ENCODE results near the gene SSTR3. TPM values are rescaled to one million over a fixed set of nuclear protein-coding genes. Genes with fewer than 3 reads are reported as not detected.

Gene SSTR3
- total and polyA plus RNA-seq, 10 of the 15 experiments (the other 5 are each of a cell fraction or from before 2014, with no cell fraction given) = 0.03 to 4.5 (median 2.4) TPM

GRCh38 chr22:37229012-37229804, 16.9 kb upstream of the SSTR3 start:
- Histone ChIP-seq H3K9me3 (replicated peaks; ENCODE audit: control insufficient read depth, insufficient read depth, low read length) (no peaks in the 10 kb centered on the region), H3K9ac (ENCODE audit: control insufficient read depth, insufficient read depth, low read length) (peak overlapping the region; percentile 93), H3K4me2 (ENCODE audit: control insufficient read depth, insufficient read depth) (peak overlapping the region; percentile 83), H3K27ac (ENCODE audit: control insufficient read depth, insufficient read depth) (peak overlapping the region; percentile 100), H3K79me2 (ENCODE audit: control insufficient read depth, insufficient read depth, low read length) (peaks cover 38% of the 10 kb centered on the region), H3K4me3 (peak overlapping the region; percentile 60; the same call in 1 of the 2 replicates), H4K20me1 (ENCODE audit: control insufficient read depth, insufficient read depth) (peaks cover 3% of the 10 kb centered on the region; the same call in 1 of the 2 replicates), H2AFZ (ENCODE audit: control insufficient read depth, low read depth, low read length) (no peak overlapping the region), H3K36me3 (ENCODE audit: control insufficient read depth in 2 of 2, insufficient read depth in 2 of 2, low read length in 1 of 2) (peaks cover 37 to 67% of the 10 kb centered on the region in 2 experiments), H3K27me3 (replicated peaks in 1 of 2; ENCODE audit: control insufficient read depth in 2 of 2, insufficient read depth in 2 of 2, low read length in 1 of 2) (no peaks in the 10 kb centered on the region), H3K4me1 (ENCODE audit: control insufficient read depth, insufficient read depth, low read length) (peaks cover 70% of the 10 kb centered on the region)
- RAD21 ChIA-PET (ENCODE audit: unreplicated experiment) = interaction anchor here (0.8 to 4.6 kb wide), 9 partner anchors 10 to 66 kb away, joined by 3 to 99 read pairs (median 13); partner anchors contain the start of gene RAC2
- DNase-seq (ENCODE audit: low read depth, low spot score) (no peak), FAIRE-seq (no peak), ATAC-seq (0 out of 3 replicates have a peak, but pooled peaks have one; percentile 1)
- POLR2A ChIA-PET = interaction anchor here (1.1 to 5.8 kb wide), 6 partner anchors 10 to 66 kb away, joined by 3 to 140 read pairs (median 22); partner anchors contain the start of gene RAC2
- 60% methylated on average over 7 of the region's 7 CpGs for WGBS (ENCODE audit: insufficient coverage, insufficient replicate concordance, low lambda C conversion rate, missing lambda C conversion rate)
- SMC1A ChIA-PET (ENCODE audit: uncharacterized antibody, unreplicated experiment) = interaction anchor here (0.9 to 6.5 kb wide), 10 partner anchors 9 to 32 kb away, joined by 3 to 109 read pairs (median 6); partner anchors contain the start of gene RAC2
- CTCF ChIA-PET = interaction anchor here (0.8 to 5.3 kb wide), 9 partner anchors 10 to 73 kb away, joined by 3 to 84 read pairs (median 14); partner anchors contain the start of gene RAC2
- in situ Hi-C loops (cut with MboI) = no loop called here
- BruUV-seq (replicated peaks) = no TSS peak
- intact Hi-C loops (cut with micrococcal nuclease; ENCODE audit: unreplicated experiment) = no loop called here
- TF ChIP-seq NRF1 (conservative IDR thresholded peaks at IDR 0.05; ENCODE audit: low read depth, low read length) (no peak), NR2C1 (IDR thresholded peaks at IDR 0.05) (no peak), RELB (IDR thresholded peaks at IDR 0.05; ENCODE audit: low read depth) (no peak), ZBTB40 (IDR thresholded peaks at IDR 0.05; ENCODE audit: borderline replicate concordance) (0 out of 2 replicates have a peak, but pooled peaks have one; percentile 10), BCL11A (IDR thresholded peaks at IDR 0.05; ENCODE audit: low read depth, low read length) (no peak), BCLAF1 (IDR thresholded peaks at IDR 0.05) (no peak), PAX5 (IDR thresholded peaks at IDR 0.05; ENCODE audit: borderline replicate concordance, low read depth, low read length) (no peak), PKNOX1 (IDR thresholded peaks at IDR 0.05) (no peak), DPF2 (IDR thresholded peaks at IDR 0.05) (0 out of 2 replicates have a peak, but pooled peaks have one; percentile 10), SREBF1 (IDR thresholded peaks at IDR 0.05; ENCODE audit: low read length) (no peak), NBN (IDR thresholded peaks at IDR 0.05) (0 out of 2 replicates have a peak, but pooled peaks have one; percentile 40), BACH1 (IDR thresholded peaks at IDR 0.05; ENCODE audit: borderline replicate concordance) (no peak), POLR2A (IDR thresholded peaks at IDR 0.05; ENCODE audit: low read depth, low read length) (peak; percentile 19; the same call in 1 of the 2 replicates)

Measured in GM12878 (cell line).